Osteoblast (primary cell): ENCODE measurements around the gene F10. TPM values are rescaled to one million over a fixed set of nuclear protein-coding genes. Genes with fewer than 3 reads are reported as not detected.

Experiments used
- DNase-seq: peaks from one replicate; pipeline ENCODE4 v3.0.0; 2011; ENCODE audit warnings: low spot score, mixed read lengths; ENCODE audit not compliant: insufficient read length; ENCODE audit errors: missing footprints
- H2AFZ ChIP-seq: 2 replicates; pipeline ENCODE4 v1.6.0; 2011; ENCODE audit warnings: mild to moderate bottlenecking, low read length
- H3K27ac ChIP-seq: 2 replicates; pipeline ENCODE4 v1.5.1; 2011; ENCODE audit warnings: mild to moderate bottlenecking, low read depth, low read length, moderate library complexity
- H3K27me3 ChIP-seq: 2 replicates; pipeline ENCODE4 v1.6.0; 2012; ENCODE audit warnings: mild to moderate bottlenecking, control low read depth, inconsistent platforms, low read length, moderate library complexity; ENCODE audit not compliant: insufficient read depth
- H3K36me3 ChIP-seq: 2 replicates; pipeline ENCODE4 v1.5.1; 2011; ENCODE audit warnings: mild to moderate bottlenecking, low read length, control low read depth, moderate library complexity; ENCODE audit not compliant: insufficient read depth
- H3K4me1 ChIP-seq: 2 replicates; pipeline ENCODE4 v1.5.1; 2011; ENCODE audit warnings: mild to moderate bottlenecking, low read length, control low read depth, moderate library complexity; ENCODE audit not compliant: insufficient read depth
- H3K4me2 ChIP-seq: 2 replicates; pipeline ENCODE4 v1.6.0; 2011; ENCODE audit warnings: mild to moderate bottlenecking, low read length; ENCODE audit not compliant: insufficient read depth
- H3K4me3 ChIP-seq: fragments of 200-600 bp; sonication (generic); 3 replicates; pipeline ENCODE4 v1.5.1; 2012; ENCODE audit warnings: mild to moderate bottlenecking, low read length, inconsistent platforms; ENCODE audit not compliant: insufficient read depth
- H3K79me2 ChIP-seq: 2 replicates; pipeline ENCODE4 v1.6.0; 2012; ENCODE audit warnings: mild to moderate bottlenecking, low read length, control low read depth, inconsistent platforms; ENCODE audit not compliant: insufficient read depth
- H3K9me3 ChIP-seq: 2 replicates; pipeline ENCODE4 v1.5.1; 2011; ENCODE audit warnings: low read depth, low read length, control low read depth
- H4K20me1 ChIP-seq: 2 replicates; pipeline ENCODE4 v1.6.0; 2012; ENCODE audit warnings: mild to moderate bottlenecking, low read length, control low read depth; ENCODE audit not compliant: insufficient read depth
- total RNA-seq: library from RNA; depleted of rRNA; stranded (reverse); fragments of >200 nt; gene quantifications from 2 replicates; pipeline ENCODE4 v1.2.3, GENCODE V29; 2012
- TF ChIP-seq, protein P1 (sequence below): IDR thresholded peaks from 2 replicates; pipeline ENCODE4 v1.5.1; 2011; ENCODE audit warnings: mild to moderate bottlenecking, low read depth, low read length, moderate library complexity; ENCODE audit errors: extremely low read depth

The F10 gene
- total RNA-seq, 1 donor, result not detected

DNA sequence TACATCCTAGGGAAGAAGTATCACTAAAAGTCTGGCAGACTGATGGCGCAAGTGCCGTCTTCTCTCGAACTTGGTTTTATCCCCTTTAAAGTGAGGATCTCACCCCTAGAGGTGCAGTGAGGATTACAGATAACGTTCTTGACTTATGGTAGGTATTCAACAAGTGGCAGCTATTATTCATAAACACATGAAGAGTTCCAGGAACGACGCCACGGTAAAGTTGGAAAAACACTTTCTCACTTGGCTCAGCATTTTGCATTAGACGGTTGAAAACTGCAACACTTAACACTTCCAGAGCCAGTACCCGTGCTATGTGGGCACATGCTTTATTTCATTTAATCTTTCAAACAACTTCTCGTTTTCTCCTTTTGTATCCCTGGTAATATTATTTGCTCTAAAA is 44.6 kb downstream of the F10 start:
- TF ChIP-seq, protein P1, sequence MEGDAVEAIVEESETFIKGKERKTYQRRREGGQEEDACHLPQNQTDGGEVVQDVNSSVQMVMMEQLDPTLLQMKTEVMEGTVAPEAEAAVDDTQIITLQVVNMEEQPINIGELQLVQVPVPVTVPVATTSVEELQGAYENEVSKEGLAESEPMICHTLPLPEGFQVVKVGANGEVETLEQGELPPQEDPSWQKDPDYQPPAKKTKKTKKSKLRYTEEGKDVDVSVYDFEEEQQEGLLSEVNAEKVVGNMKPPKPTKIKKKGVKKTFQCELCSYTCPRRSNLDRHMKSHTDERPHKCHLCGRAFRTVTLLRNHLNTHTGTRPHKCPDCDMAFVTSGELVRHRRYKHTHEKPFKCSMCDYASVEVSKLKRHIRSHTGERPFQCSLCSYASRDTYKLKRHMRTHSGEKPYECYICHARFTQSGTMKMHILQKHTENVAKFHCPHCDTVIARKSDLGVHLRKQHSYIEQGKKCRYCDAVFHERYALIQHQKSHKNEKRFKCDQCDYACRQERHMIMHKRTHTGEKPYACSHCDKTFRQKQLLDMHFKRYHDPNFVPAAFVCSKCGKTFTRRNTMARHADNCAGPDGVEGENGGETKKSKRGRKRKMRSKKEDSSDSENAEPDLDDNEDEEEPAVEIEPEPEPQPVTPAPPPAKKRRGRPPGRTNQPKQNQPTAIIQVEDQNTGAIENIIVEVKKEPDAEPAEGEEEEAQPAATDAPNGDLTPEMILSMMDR, result no peak
- Histone ChIP-seq H2AFZ (no peak overlapping the region), H3K4me3 (no peak overlapping the region), H3K27me3 (peaks cover 10% of the 10 kb centered on the region), H3K36me3 (peaks cover 24% of the 10 kb centered on the region), H3K4me1 (no peaks in the 10 kb centered on the region), H3K9me3 (no peaks in the 10 kb centered on the region), H4K20me1 (no peaks in the 10 kb centered on the region), H3K79me2 (no peaks in the 10 kb centered on the region), H3K27ac (no peak overlapping the region), H3K4me2 (no peak overlapping the region)
- no peak for DNase-seq

DNA sequence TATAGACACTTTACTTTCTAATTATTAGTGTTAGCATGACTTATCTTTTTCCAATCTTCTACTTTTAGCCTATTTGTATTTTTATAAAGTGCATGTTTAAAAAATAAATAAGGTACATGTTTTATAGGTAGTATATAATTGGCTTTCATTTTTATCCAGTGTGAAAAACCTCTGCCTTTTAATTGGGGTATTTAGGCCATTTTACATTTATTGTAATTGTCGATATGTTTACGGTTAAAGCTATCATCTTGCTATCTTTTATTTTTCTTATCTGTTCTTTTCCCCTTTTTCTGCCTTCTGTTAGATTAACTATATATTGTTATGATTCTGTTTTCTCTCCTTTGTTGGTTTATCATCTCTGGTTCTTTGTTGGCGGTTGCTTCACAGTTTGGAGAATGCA is 45.0 kb downstream of the F10 start:
- TF ChIP-seq, protein P1, result no peak
- Histone ChIP-seq H3K4me1 (no peaks in the 10 kb centered on the region), H3K27ac (no peak overlapping the region), H3K4me3 (no peak overlapping the region), H3K9me3 (no peaks in the 10 kb centered on the region), H3K36me3 (peaks cover 26% of the 10 kb centered on the region), H4K20me1 (no peaks in the 10 kb centered on the region), H2AFZ (no peak overlapping the region), H3K27me3 (peaks cover 10% of the 10 kb centered on the region), H3K79me2 (no peaks in the 10 kb centered on the region), H3K4me2 (no peak overlapping the region)
- no peak for DNase-seq

DNA sequence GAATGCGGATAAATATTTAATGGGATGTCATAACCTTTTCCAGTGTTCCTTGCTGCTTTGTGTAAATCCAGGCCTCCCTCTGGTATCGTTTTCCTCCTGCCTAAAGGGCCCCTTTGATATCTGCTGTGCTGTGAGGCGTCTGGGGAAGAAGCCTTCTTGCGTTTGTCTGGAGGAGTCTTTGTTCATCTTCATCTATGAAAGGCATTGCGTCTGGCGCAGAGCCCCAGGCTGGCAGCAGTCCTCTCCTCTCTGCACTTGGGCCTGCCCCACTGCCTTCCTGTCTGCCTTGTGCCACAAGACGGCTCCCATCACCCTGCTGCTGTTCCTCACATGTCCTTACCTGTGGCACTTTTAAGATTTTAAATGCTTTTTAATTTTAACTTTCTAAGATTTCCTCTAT is 45.6 kb downstream of the F10 start:
- peaks cover 26% of the 10 kb centered on the region for H3K36me3 ChIP-seq
- H3K79me2 ChIP-seq, result no peaks in the 10 kb centered on the region
- no peaks in the 10 kb centered on the region for H3K4me1 ChIP-seq
- no peak overlapping the region for H3K4me2 ChIP-seq
- TF ChIP-seq, protein P1, result no peak
- H3K4me3 ChIP-seq, result no peak overlapping the region
- H4K20me1 ChIP-seq, result no peaks in the 10 kb centered on the region
- DNase-seq, result peak; percentile 44
- H3K9me3 ChIP-seq, result no peaks in the 10 kb centered on the region
- no peak overlapping the region for H3K27ac ChIP-seq
- H2AFZ ChIP-seq, result no peak overlapping the region
- peaks cover 4% of the 10 kb centered on the region for H3K27me3 ChIP-seq

DNA sequence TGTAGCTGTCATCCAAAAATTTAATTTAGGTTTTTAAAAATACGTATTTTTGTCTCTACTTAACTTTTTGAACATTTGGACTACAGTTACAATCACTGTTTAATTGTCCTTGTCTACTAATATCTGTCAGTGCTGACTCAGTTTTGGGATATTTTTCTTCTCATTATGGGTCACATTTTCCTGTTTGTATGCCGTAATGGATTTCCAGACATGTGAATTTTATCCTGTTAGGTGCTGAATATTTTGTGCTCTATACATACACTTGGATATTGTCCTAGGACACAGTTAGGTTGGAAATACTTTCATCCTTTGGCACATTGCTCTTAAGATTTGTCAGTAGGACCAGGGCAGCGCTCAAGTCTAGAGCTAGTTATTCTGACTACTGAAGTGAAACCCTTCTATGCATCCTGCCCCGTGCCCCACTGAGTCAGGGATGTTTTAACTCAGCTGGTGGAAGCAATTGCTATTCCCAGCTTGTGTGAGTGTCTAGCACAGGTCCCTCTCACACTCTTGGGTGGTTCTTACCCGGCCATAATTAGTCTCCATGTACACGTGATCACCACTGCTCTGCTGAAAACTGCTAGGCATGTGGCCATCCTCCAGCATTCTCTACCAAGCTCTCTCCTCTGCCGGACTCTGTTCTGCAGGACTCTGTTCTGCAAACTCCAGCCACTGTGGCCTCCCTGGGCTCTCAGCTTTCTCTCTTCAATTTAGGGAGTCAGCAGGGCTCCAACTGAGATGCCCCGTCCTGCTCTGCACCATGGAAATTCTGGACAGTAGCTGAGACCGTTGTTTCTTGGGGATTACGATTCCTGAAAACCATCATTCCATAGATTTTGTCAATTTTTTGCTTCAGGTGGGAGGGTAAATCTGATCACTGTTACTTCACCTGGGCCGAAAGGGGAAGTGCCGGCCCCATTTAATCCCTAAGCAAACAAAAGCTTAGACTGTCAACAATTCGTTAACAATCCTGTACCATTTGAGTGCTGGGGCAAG is 47.0 kb downstream of the F10 start:
- Histone ChIP-seq H3K4me1 (no peaks in the 10 kb centered on the region), H3K27ac (no peak overlapping the region)

More for the DNA sequence above, 47.0 kb downstream of the F10 start:
- TF ChIP-seq, protein P1, result no peak
- no peak overlapping the region for H3K4me3 ChIP-seq
- H3K36me3 ChIP-seq, result peaks cover 29% of the 10 kb centered on the region
- H3K9me3 ChIP-seq, result no peaks in the 10 kb centered on the region
- no peaks in the 10 kb centered on the region for H4K20me1 ChIP-seq
- no peaks in the 10 kb centered on the region for H3K79me2 ChIP-seq
- DNase-seq, result peak; percentile 73
- H3K4me2 ChIP-seq, result no peak overlapping the region
- H3K27me3 ChIP-seq, result no peaks in the 10 kb centered on the region
- H2AFZ ChIP-seq, result no peak overlapping the region
